ENCODE results near the gene PI16.

DNA sequence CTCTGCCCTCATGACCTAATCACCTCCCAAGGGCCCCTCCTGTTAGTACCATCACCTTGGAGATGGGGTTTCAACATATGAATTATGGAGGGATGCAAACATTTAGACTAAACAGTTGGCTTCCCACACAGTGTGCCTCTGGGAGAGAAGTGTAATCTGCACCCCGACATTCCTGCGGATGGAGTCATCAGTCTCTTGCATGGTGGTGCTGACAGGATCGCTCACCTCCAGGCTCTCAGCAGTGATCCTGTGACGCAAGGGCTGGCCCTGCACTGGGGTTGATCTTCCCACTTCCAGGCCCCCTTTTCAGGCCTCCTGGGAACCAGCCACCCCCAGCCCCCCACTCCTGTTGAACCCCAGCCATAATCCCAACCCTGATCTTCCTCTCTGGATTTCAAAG, 16.0 kb upstream of the PI16 start:
- no peak for TF ChIP-seq EZH2 (IDR thresholded peaks at IDR 0.05; ENCODE audit: borderline replicate concordance, low read length)
- TF ChIP-seq, protein P1, sequence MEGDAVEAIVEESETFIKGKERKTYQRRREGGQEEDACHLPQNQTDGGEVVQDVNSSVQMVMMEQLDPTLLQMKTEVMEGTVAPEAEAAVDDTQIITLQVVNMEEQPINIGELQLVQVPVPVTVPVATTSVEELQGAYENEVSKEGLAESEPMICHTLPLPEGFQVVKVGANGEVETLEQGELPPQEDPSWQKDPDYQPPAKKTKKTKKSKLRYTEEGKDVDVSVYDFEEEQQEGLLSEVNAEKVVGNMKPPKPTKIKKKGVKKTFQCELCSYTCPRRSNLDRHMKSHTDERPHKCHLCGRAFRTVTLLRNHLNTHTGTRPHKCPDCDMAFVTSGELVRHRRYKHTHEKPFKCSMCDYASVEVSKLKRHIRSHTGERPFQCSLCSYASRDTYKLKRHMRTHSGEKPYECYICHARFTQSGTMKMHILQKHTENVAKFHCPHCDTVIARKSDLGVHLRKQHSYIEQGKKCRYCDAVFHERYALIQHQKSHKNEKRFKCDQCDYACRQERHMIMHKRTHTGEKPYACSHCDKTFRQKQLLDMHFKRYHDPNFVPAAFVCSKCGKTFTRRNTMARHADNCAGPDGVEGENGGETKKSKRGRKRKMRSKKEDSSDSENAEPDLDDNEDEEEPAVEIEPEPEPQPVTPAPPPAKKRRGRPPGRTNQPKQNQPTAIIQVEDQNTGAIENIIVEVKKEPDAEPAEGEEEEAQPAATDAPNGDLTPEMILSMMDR (conservative IDR thresholded peaks at IDR 0.05 in 1 of 2, IDR thresholded peaks at IDR 0.05 in 1 of 2; ENCODE audit: extremely low read depth in 1 of 2, insufficient read depth in 1 of 2, low read depth in 1 of 2, low read length in 2 of 2), result no peak
